NCI-H774 (cell line): ENCODE results near the gene SRGAP2C.
"Not testable (repeated sequence)": the region's sequence is repeated elsewhere in the genome, so short reads cannot be mapped to it uniquely, and the experiment has no call there.

Experiments used
- DNase-seq: peaks from one replicate; lab custom pipeline; 2025; lab: John Stamatoyannopoulos, UW

The SRGAP2C gene

GRCh38 chr1:121227544-121228330 is 43.0 kb downstream of the SRGAP2C start:
- DNase-seq = not testable (repeated sequence)

GRCh38 chr1:121230636-121231035 is 45.9 kb downstream of the SRGAP2C start:
- DNase-seq = not testable (repeated sequence)

GRCh38 chr1:121232445-121233125 is 47.8 kb downstream of the SRGAP2C start:
- DNase-seq = not testable (repeated sequence)

- not testable (repeated sequence) for DNase-seq
Measured at GRCh38 chr1:121234090-121234759, 49.5 kb downstream of the SRGAP2C start.

GRCh38 chr1:121238384-121238783 is 53.6 kb downstream of the SRGAP2C start:
- not testable (repeated sequence) for DNase-seq

- not testable (repeated sequence) for DNase-seq
Measured at GRCh38 chr1:121243913-121244312, 59.1 kb downstream of the SRGAP2C start.

GRCh38 chr1:121246399-121246798 is 61.6 kb downstream of the SRGAP2C start:
- DNase-seq = not testable (repeated sequence)

GRCh38 chr1:121252656-121253055 is 67.9 kb downstream of the SRGAP2C start:
- DNase-seq = not testable (repeated sequence)

- DNase-seq = not testable (repeated sequence)
Measured at GRCh38 chr1:121254618-121255017, 69.8 kb downstream of the SRGAP2C start.

GRCh38 chr1:121257632-121258031 is 72.9 kb downstream of the SRGAP2C start:
- DNase-seq = not testable (repeated sequence)

GRCh38 chr1:121258134-121258533 is 73.4 kb downstream of the SRGAP2C start:
- DNase-seq = not testable (repeated sequence)

- not testable (repeated sequence) for DNase-seq
Measured at GRCh38 chr1:121260205-121260604, 75.4 kb downstream of the SRGAP2C start.

- DNase-seq = not testable (repeated sequence)
Measured at GRCh38 chr1:121262163-121262562, 77.4 kb downstream of the SRGAP2C start.

GRCh38 chr1:121263789-121264244 is 79.0 kb downstream of the SRGAP2C start:
- not testable (repeated sequence) for DNase-seq

- DNase-seq = not testable (repeated sequence)
Measured at GRCh38 chr1:121267072-121267471, 82.3 kb downstream of the SRGAP2C start.

GRCh38 chr1:121269309-121269708 is 84.5 kb downstream of the SRGAP2C start:
- DNase-seq = not testable (repeated sequence)

GRCh38 chr1:121269973-121270372 is 85.2 kb downstream of the SRGAP2C start:
- DNase-seq = not testable (repeated sequence)

GRCh38 chr1:121271143-121271715 is 86.5 kb downstream of the SRGAP2C start:
- DNase-seq = not testable (repeated sequence)

GRCh38 chr1:121275435-121275834 is 90.7 kb downstream of the SRGAP2C start:
- DNase-seq = not testable (repeated sequence)

- DNase-seq = not testable (repeated sequence)
Measured at GRCh38 chr1:121278202-121278601, 93.4 kb downstream of the SRGAP2C start.

- not testable (repeated sequence) for DNase-seq
Measured at GRCh38 chr1:121278777-121279547, 94.2 kb downstream of the SRGAP2C start.
